GM12878 (cell line): ENCODE data around the gene CLPX. TPM values are rescaled to one million over a fixed set of nuclear protein-coding genes. Genes with fewer than 3 reads are reported as not detected.

Experiments
- ATAC-seq: fragments of 200-7000 bp; cut with Tn5 transposase; 3 replicates; pipeline ENCODE4 v1.9.1; 2020; ENCODE audit warnings: mild to moderate bottlenecking, moderate library complexity
- BruUV-seq: library from RNA; stranded (reverse); fragments of 400-500 nt; replicated peaks from 2 replicates; lab custom pipeline; 2021; lab: Mats Ljungman, UMichigan
- CTCF ChIA-PET: fragments of 300-600 bp; sonication (Branson Sonifier 250); formaldehyde crosslinking; extraction: SDS; loops from one replicate; lab custom pipeline; 2021; ENCODE audit warnings: inconsistent platforms; lab: Yijun Ruan, JAX
- POLR2A ChIA-PET: fragments of 350-600 bp; formaldehyde crosslinking; extraction: SDS; loops from one replicate; lab custom pipeline; 2021; ENCODE audit warnings: inconsistent platforms; lab: Charles Lee
- RAD21 ChIA-PET: fragments of 300-600 bp; sonication (Branson Sonifier 250); formaldehyde crosslinking; loops from one replicate; lab custom pipeline; 2023; ENCODE audit warnings: antibody characterized with exemption; ENCODE audit not compliant: unreplicated experiment; lab: Charles Lee
- SMC1A ChIA-PET: fragments of 300-600 bp; sonication (Branson Sonifier 250); formaldehyde crosslinking; loops from one replicate; lab custom pipeline; 2023; ENCODE audit not compliant: unreplicated experiment, uncharacterized antibody; lab: Charles Lee
- DNase-seq: peaks from one replicate; pipeline ENCODE4 v3.0.0-alpha.2; 2011; ENCODE audit warnings: low read depth, low spot score
- FAIRE-seq: peaks from 3 replicates; lab custom pipeline; 2011; peaks lifted over from hg19 to GRCh38; lab: Jason Lieb, UNC
- H2AFZ ChIP-seq: 2 replicates; pipeline ENCODE4 v1.6.0; 2011; ENCODE audit warnings: low read depth, low read length, control low read depth; ENCODE audit not compliant: control insufficient read depth
- H3K27ac ChIP-seq: 2 replicates; pipeline ENCODE4 v1.5.1; 2011; ENCODE audit warnings: control low read depth; ENCODE audit not compliant: control insufficient read depth, insufficient read depth
- H3K27me3 ChIP-seq, 2 experiments: replicated peaks in 1 of 2; 2 replicates each; pipeline versions ENCODE4 v1.6.0 to v1.6.1; 2011; ENCODE audit warnings: low read length in 1 of 2; ENCODE audit not compliant: control insufficient read depth in 2 of 2, insufficient read depth in 2 of 2
- H3K36me3 ChIP-seq, 2 experiments: 2 replicates each; pipeline ENCODE4 v1.5.1; 2011; ENCODE audit warnings: low read length in 1 of 2; ENCODE audit not compliant: control insufficient read depth in 2 of 2, insufficient read depth in 2 of 2
- H3K4me1 ChIP-seq: 2 replicates; pipeline ENCODE4 v1.6.1; 2011; ENCODE audit warnings: mild to moderate bottlenecking, low read length, moderate library complexity, mixed read lengths; ENCODE audit not compliant: control insufficient read depth, insufficient read depth
- H3K4me2 ChIP-seq: 2 replicates; pipeline ENCODE4 v1.6.0; 2011; ENCODE audit warnings: control low read depth; ENCODE audit not compliant: control insufficient read depth, insufficient read depth
- H3K4me3 ChIP-seq: fragments of 200-600 bp; sonication (generic); 2 replicates; pipeline ENCODE4 v1.5.1; 2016
- H3K79me2 ChIP-seq: 2 replicates; pipeline ENCODE4 v1.6.0; 2011; ENCODE audit warnings: low read length; ENCODE audit not compliant: control insufficient read depth, insufficient read depth
- H3K9ac ChIP-seq: 2 replicates; pipeline ENCODE4 v1.8.0; 2011; ENCODE audit warnings: low read length, control low read depth, mixed read lengths; ENCODE audit not compliant: control insufficient read depth, insufficient read depth
- H3K9me3 ChIP-seq: replicated peaks from 3 replicates; pipeline ENCODE4 v1.5.1; 2011; ENCODE audit warnings: mild to moderate bottlenecking, low read length; ENCODE audit not compliant: control insufficient read depth, insufficient read depth
- H4K20me1 ChIP-seq: 2 replicates; pipeline ENCODE4 v1.6.0; 2011; ENCODE audit not compliant: control insufficient read depth, insufficient read depth
- CHD1 ChIP-seq: IDR thresholded peaks from 2 replicates; pipeline ENCODE4 v1.6.1; 2012; ENCODE audit warnings: low read depth, low read length, improper control_type of control experiment
- EED ChIP-seq: sonication (generic); IDR thresholded peaks from 2 replicates; pipeline ENCODE4 v1.6.1; 2016; ENCODE audit warnings: antibody characterized with exemption, low read depth
- ETV6 ChIP-seq, 2 experiments: fragments of 450-650 bp in 1 of 2; IDR thresholded peaks in 1 of 2; conservative IDR thresholded peaks in 1 of 2; 2 replicates each; pipeline ENCODE4 v1.6.1; 2014; ENCODE audit warnings: antibody characterized with exemption in 1 of 2, borderline replicate concordance in 1 of 2, low read depth in 1 of 2, mild to moderate bottlenecking in 1 of 2, moderate library complexity in 1 of 2
- FOXK2 ChIP-seq: fragments of 450-650 bp; IDR thresholded peaks from 2 replicates; pipeline ENCODE4 v1.6.1; 2017; ENCODE audit warnings: mild to moderate bottlenecking, moderate library complexity
- HDAC2 ChIP-seq: fragments of 200-600 bp; sonication (generic); IDR thresholded peaks from 2 replicates; pipeline ENCODE4 v1.6.1; 2017
- IRF4 ChIP-seq: IDR thresholded peaks from 2 replicates; pipeline ENCODE4 v1.6.1; 2011; ENCODE audit warnings: low read depth, low read length
- KLF5 ChIP-seq: fragments of 450-650 bp; IDR thresholded peaks from 2 replicates; pipeline ENCODE4 v1.6.1; 2014; ENCODE audit warnings: mild to moderate bottlenecking; ENCODE audit not compliant: partially characterized antibody
- PAX5 ChIP-seq: IDR thresholded peaks from 2 replicates; pipeline ENCODE4 v1.6.1; 2011; ENCODE audit warnings: low read depth, low read length, borderline replicate concordance
- SMAD1 ChIP-seq: fragments of 450-650 bp; IDR thresholded peaks from 2 replicates; pipeline ENCODE4 v1.6.1; 2018; ENCODE audit warnings: mild to moderate bottlenecking, low read depth; ENCODE audit not compliant: partially characterized antibody
- SMARCA5 ChIP-seq: fragments of 450-650 bp; IDR thresholded peaks from 2 replicates; pipeline ENCODE4 v1.6.1; 2017; ENCODE audit warnings: mild to moderate bottlenecking
- TCF12 ChIP-seq: IDR thresholded peaks from 2 replicates; pipeline ENCODE4 v1.6.1; 2011; ENCODE audit warnings: low read depth, mild to moderate bottlenecking, low read length
- ZNF217 ChIP-seq: fragments of 450-650 bp; IDR thresholded peaks from 2 replicates; pipeline ENCODE4 v1.6.1; 2017; ENCODE audit warnings: antibody characterized with exemption, mild to moderate bottlenecking
- ZNF622 ChIP-seq: fragments of 450-650 bp; IDR thresholded peaks from 2 replicates; pipeline ENCODE4 v1.6.1; 2017; ENCODE audit warnings: mild to moderate bottlenecking, inconsistent platforms
- WGBS: methylation state at CpG from one replicate; pipeline ENCODE4 v1.1.6; 2016; ENCODE audit warnings: low lambda C conversion rate; ENCODE audit not compliant: insufficient replicate concordance, insufficient coverage; ENCODE audit errors: missing lambda C conversion rate; 5-methylcytosine and 5-hydroxymethylcytosine counted together
- in situ Hi-C: fragments of 300-500 bp; cut with MboI; formaldehyde crosslinking; loops from 9 replicates; pipeline ENCODE4 v1.14.3; 2018; ENCODE audit warnings: mixed read lengths
- intact Hi-C: fragments of 100-400 bp; cut with micrococcal nuclease; formaldehyde crosslinking; loops from one replicate; pipeline ENCODE4 v1.14.2; 2022; ENCODE audit not compliant: unreplicated experiment
- polyA plus RNA-seq, 11 experiments: library from polyadenylated mRNA; depleted of rRNA in 4 of 11; unstranded in 6 of 11; stranded (reverse) in 5 of 11; fragments of >200 nt; fragmentation: Nextera tagmentation in 4 of 11; fragmentation: Illumina TruSeq in 1 of 11; extraction: Ambion mirVana in 4 of 11; extraction: Trizol in 1 of 11; gene quantifications; 1 replicate in 1 of 11; 2 replicates in 10 of 11; pipeline versions ENCODE4 v1.2.1 to v1.2.3, GENCODE V29; 2011 to 2016; ENCODE audit warnings: inconsistent platforms in 2 of 11, missing spikeins in 2 of 11, low read depth in 1 of 11
- total RNA-seq, 4 experiments: library from RNA; depleted of rRNA in 3 of 4; stranded (reverse); fragments of >200 nt in 3 of 4; fragmentation: Illumina TruSeq in 1 of 4; extraction: Trizol in 1 of 4; gene quantifications; 2 replicates each; pipeline versions ENCODE4 v1.2.1 to v1.2.3, GENCODE V29; 2013 to 2021
- TF ChIP-seq, protein P1 (sequence below): IDR thresholded peaks from 2 replicates; pipeline ENCODE4 v1.6.1; 2012; ENCODE audit warnings: low read depth, low read length, improper control_type of control experiment
- TF ChIP-seq, protein P2 (sequence below): fragments of 450-650 bp; IDR thresholded peaks from 2 replicates; pipeline ENCODE4 v1.6.1; 2016; ENCODE audit warnings: mild to moderate bottlenecking
- TF ChIP-seq, protein P3 (sequence below): fragments of 450-650 bp; IDR thresholded peaks from 2 replicates; pipeline ENCODE4 v1.6.1; 2017; ENCODE audit warnings: borderline replicate concordance
- TF ChIP-seq, protein P4 (sequence below): IDR thresholded peaks from 2 replicates; pipeline ENCODE4 v1.6.1; 2011; ENCODE audit warnings: mild to moderate bottlenecking, low read depth, low read length, moderate library complexity; ENCODE audit not compliant: insufficient replicate concordance

The CLPX gene
- total and polyA plus RNA-seq, 10 of the 15 experiments (the other 5 are each of a cell fraction or from before 2014, with no cell fraction given), result 10.1 to 57.4 (median 31.3) TPM

DNA sequence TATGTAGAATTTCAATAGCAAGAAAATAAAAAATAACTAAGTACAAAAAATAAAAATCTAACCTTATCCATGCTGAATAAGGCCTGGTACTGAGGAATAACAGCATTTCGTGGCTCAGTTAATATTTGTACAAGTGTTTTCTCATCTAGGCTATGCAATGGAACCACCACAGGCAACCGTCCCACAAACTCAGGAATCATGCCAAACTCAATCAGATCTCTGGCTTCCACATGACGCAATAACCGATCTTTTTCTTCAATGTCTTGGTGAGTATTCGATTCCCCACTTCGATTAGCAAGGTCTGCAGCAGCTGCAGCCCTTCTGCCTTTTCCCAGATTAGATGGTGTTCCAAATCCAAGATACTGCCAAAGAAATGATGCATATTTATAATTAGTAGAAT, 30.4 kb downstream of the CLPX start:
- no peak for DNase-seq
- Histone ChIP-seq H3K79me2 (no peaks in the 10 kb centered on the region), H3K27me3 (no peaks in the 10 kb centered on the region), H2AFZ (no peak overlapping the region), H3K9ac (no peak overlapping the region), H3K4me1 (no peaks in the 10 kb centered on the region), H4K20me1 (no peaks in the 10 kb centered on the region), H3K9me3 (no peaks in the 10 kb centered on the region), H3K36me3 (peaks cover 2 to 27% of the 10 kb centered on the region in 2 experiments; a peak in 3 of 4 replicates), H3K4me2 (no peak overlapping the region), H3K27ac (no peak overlapping the region), H3K4me3 (no peak overlapping the region)
- ChIA-PET SMC1A (interaction anchor here (1.1 kb wide), 1 partner anchor 25 kb away, joined by 3 read pairs; no protein-coding TSS in a partner anchor), POLR2A (no interaction called here), RAD21 (no interaction called here), CTCF (no interaction called here)
- no TSS peak for BruUV-seq
- TF ChIP-seq SMAD1 (no peak), CHD1 (no peak), EED (no peak), IRF4 (no peak), HDAC2 (no peak), ETV6 (conservative IDR thresholded peaks at IDR 0.05 in 1 of 2, IDR thresholded peaks at IDR 0.05 in 1 of 2; ENCODE audit: borderline replicate concordance in 1 of 2, low read depth in 1 of 2) (no peak), KLF5 (no peak), PAX5 (no peak), TCF12 (no peak), ZNF217 (no peak), SMARCA5 (no peak), ZNF622 (no peak), FOXK2 (no peak)
- TF ChIP-seq, protein P1, sequence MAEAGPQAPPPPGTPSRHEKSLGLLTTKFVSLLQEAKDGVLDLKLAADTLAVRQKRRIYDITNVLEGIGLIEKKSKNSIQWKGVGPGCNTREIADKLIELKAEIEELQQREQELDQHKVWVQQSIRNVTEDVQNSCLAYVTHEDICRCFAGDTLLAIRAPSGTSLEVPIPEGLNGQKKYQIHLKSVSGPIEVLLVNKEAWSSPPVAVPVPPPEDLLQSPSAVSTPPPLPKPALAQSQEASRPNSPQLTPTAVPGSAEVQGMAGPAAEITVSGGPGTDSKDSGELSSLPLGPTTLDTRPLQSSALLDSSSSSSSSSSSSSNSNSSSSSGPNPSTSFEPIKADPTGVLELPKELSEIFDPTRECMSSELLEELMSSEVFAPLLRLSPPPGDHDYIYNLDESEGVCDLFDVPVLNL, result no peak
- TF ChIP-seq, protein P2, sequence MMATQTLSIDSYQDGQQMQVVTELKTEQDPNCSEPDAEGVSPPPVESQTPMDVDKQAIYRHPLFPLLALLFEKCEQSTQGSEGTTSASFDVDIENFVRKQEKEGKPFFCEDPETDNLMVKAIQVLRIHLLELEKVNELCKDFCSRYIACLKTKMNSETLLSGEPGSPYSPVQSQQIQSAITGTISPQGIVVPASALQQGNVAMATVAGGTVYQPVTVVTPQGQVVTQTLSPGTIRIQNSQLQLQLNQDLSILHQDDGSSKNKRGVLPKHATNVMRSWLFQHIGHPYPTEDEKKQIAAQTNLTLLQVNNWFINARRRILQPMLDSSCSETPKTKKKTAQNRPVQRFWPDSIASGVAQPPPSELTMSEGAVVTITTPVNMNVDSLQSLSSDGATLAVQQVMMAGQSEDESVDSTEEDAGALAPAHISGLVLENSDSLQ, result no peak
- TF ChIP-seq, protein P3, sequence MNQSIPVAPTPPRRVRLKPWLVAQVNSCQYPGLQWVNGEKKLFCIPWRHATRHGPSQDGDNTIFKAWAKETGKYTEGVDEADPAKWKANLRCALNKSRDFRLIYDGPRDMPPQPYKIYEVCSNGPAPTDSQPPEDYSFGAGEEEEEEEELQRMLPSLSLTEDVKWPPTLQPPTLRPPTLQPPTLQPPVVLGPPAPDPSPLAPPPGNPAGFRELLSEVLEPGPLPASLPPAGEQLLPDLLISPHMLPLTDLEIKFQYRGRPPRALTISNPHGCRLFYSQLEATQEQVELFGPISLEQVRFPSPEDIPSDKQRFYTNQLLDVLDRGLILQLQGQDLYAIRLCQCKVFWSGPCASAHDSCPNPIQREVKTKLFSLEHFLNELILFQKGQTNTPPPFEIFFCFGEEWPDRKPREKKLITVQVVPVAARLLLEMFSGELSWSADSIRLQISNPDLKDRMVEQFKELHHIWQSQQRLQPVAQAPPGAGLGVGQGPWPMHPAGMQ, result no peak
- TF ChIP-seq, protein P4, sequence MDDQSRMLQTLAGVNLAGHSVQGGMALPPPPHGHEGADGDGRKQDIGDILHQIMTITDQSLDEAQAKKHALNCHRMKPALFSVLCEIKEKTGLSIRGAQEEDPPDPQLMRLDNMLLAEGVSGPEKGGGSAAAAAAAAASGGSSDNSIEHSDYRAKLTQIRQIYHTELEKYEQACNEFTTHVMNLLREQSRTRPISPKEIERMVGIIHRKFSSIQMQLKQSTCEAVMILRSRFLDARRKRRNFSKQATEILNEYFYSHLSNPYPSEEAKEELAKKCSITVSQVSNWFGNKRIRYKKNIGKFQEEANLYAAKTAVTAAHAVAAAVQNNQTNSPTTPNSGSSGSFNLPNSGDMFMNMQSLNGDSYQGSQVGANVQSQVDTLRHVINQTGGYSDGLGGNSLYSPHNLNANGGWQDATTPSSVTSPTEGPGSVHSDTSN, result no peak
- in situ Hi-C loops, result no loop called here
- no peak for ATAC-seq
- WGBS, result 97% methylated on average over 6 of the region's 6 CpGs
- no peak for FAIRE-seq
- intact Hi-C loops, result no loop called here
